GM18520 (cell line): ENCODE data around the gene MAGEA12.
"Not testable (repeated sequence)": the region's sequence is repeated elsewhere in the genome, so short reads cannot be mapped to it uniquely, and the experiment has no call there.

Experiments used
- ATAC-seq: cut with Tn5 transposase; IDR thresholded peaks from one replicate; pipeline ENCODE4 v1.9.1; 2021; ENCODE audit not compliant: unreplicated experiment

Gene MAGEA12, protein sequence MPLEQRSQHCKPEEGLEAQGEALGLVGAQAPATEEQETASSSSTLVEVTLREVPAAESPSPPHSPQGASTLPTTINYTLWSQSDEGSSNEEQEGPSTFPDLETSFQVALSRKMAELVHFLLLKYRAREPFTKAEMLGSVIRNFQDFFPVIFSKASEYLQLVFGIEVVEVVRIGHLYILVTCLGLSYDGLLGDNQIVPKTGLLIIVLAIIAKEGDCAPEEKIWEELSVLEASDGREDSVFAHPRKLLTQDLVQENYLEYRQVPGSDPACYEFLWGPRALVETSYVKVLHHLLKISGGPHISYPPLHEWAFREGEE

DNA sequence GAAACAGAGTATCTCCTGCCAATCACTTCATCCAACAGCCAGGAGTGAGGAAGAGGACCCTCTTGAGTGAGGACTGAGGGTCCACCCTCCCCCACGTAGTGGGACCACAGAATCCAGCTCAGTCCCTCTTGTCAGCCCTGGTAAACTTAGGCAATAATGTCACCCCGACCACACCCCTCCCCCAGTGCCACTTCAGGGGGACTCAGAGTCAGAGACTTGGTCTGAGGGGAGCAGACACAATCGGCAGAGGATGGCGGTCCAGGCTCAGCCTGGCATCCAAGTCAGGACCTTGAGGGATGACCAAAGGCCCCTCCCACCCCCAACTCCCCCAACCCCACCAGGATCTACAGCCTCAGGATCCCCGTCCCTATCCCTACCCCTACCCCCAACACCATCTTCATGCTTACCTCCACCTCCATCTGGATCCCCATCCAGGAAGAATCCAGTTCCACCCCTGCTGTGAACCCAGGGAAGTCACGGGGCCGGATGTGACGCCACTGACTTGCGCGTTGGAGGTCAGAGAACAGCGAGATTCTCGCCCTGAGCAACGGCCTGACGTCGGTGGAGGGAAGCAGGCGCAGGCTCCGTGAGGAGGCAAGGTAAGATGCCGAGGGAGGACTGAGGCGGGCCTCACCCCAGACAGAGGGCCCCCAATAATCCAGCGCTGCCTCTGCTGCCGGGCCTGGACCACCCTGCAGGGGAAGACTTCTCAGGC is at the start of gene MAGEA12, which contains the start of gene CSAG1:
Gene MAGEA12, plus strand, starts transcription at position 497 of the 715 bp plus-strand sequence. CDS start 2,405 bp downstream, outside the sequence.
Gene CSAG1, minus strand, starts transcription at position 461 of the 715 bp plus-strand sequence. CDS start 1,261 bp downstream, outside the sequence.
- ATAC-seq = no peak

DNA sequence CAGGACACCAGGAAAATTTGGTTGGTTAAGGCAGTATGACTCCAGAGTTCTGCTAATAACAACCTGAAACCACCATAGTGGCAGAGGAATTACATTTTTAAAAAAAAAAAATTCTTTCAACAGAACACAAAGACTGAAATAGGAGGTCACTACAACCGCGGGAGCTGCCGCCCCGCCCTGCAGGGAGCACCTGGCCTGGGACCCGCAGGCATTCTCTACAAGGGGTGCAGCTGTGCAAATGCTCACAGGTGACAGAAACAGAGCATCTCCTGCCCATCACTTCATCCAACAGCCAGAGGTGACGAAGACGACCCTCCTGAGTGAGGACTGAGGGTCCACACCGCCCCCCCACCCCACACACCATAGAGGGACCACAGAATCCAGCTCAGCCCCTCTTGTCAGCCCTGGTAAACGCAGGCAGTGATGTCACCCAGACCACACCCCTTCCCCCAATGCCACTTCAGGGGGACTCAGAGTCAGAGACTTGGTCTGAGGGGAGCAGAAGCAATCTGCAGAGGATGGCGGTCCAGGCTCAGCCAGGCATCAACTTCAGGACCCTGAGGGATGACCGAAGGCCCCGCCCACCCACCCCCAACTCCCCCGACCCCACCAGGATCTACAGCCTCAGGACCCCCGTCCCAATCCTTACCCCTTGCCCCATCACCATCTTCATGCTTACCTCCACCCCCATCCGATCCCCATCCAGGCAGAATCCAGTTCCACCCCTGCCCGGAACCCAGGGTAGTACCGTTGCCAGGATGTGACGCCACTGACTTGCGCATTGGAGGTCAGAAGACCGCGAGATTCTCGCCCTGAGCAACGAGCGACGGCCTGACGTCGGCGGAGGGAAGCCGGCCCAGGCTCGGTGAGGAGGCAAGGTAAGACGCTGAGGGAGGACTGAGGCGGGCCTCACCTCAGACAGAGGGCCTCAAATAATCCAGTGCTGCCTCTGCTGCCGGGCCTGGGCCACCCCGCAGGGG is 35.3 kb upstream of the MAGEA12 start, which contains the start of gene MAGEA3:
Gene MAGEA3, plus strand, starts transcription at position 843 of the 980 bp plus-strand sequence. CDS start 2,039 bp downstream, outside the sequence.
- ATAC-seq = not testable (repeated sequence)

DNA sequence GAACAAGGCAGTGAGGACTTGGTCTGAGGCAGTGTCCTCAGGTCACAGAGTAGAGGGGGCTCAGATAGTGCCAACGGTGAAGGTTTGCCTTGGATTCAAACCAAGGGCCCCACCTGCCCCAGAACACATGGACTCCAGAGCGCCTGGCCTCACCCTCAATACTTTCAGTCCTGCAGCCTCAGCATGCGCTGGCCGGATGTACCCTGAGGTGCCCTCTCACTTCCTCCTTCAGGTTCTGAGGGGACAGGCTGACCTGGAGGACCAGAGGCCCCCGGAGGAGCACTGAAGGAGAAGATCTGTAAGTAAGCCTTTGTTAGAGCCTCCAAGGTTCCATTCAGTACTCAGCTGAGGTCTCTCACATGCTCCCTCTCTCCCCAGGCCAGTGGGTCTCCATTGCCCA is 33.2 kb upstream of the MAGEA12 start:
- not testable (repeated sequence) for ATAC-seq

DNA sequence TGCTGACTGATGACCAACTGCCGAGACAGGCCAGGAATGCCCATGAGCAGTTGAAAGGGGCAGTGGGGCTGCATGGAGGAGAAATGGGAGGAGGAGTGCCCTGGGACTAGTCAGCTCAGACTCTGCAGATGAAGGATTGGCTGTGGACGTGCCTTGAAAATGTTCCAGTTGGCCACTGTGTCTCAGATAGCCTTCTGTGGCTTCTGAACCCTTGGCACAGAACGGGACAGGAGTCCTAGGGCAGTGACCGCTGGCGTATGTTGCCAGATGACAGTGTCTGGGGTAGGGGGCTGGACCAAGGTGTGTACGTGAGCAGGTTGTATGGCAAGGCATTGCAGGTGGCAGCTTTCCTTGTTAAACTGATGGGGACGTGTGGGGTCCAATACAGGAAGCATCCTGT is 27.1 kb upstream of the MAGEA12 start:
- not testable (repeated sequence) for ATAC-seq

DNA sequence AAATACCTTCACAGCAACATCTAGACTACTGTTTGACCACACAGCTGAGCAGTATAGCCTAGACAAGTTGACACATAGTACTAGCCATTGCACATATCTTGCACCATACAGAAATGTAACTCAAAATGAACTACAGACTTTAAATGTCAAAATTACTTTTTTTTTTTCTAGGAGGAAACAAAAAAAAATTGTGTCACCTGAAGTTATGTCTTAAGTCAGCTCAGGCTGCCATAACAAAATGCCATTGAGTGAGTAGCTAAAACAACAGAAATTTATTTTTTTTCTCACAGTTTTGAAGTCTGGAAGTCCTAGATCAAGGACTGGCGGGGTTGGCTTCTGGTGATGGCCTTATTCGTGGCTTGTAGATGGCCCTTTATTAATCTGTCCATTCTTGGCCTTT is 24.4 kb upstream of the MAGEA12 start, which contains the start of gene CSAG2:
Gene CSAG2, minus strand, starts transcription at position 101 of the 400 bp plus-strand sequence. CDS start 161 bp downstream, outside the sequence.
- ATAC-seq = not testable (repeated sequence)

DNA sequence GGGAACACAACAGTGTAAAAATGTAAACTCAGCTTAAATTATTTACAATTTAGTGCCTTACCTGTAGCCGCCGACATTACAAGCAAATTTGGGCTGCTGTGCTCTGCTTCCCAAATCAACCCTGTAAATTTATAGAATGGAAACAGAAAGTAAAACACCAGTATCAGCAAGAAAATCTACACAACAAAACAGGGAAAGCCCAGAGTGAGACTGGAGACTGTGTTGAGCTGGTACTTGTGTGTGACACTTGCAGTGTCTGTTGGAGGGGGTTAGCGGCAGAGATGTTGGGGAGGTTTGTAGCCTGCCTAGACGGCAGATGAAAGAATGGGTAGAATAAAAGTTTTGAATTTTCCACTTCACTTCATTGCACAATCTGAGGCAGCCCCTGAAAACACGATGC is 20.4 kb upstream of the MAGEA12 start:
- ATAC-seq = not testable (repeated sequence)

DNA sequence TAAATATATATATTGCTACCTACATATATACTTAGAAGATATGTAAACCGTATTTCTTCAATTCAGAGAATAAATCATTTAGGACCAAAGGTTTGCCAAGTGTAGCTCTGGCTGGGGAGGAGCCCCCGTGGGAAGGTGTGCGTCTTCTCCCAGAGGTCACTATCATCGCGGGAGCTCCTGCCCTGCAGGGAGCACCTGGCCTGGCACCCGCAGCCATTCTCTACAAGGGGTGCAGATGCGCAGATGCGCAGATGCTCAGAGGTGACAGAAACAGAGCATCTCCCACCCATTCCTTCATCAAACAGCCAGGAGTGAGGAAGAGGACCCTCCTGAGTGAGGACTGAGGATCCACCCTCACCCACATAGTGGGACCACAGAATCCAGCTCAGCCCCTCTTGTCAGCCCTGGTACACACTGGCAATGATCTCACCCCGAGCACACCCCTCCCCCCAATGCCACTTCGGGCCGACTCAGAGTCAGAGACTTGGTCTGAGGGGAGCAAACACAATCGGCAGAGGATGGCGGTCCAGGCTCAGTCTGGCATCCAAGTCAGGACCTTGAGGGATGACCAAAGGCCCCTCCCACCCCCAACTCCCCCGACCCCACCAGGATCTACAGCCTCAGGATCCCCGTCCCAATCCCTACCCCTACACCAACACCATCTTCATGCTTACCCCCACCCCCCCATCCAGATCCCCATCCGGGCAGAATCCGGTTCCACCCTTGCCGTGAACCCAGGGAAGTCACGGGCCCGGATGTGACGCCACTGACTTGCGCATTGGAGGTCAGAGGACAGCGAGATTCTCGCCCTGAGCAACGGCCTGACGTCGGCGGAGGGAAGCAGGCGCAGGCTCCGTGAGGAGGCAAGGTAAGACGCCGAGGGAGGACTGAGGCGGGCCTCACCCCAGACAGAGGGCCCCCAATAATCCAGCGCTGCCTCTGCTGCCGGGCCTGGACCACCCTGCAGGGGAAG is 19.5 kb upstream of the MAGEA12 start, which contains the start of gene MAGEA2B:
Gene MAGEA2B, plus strand, starts transcription at position 814 of the 973 bp plus-strand sequence. CDS start 2,479 bp downstream, outside the sequence.
- ATAC-seq = not testable (repeated sequence)

DNA sequence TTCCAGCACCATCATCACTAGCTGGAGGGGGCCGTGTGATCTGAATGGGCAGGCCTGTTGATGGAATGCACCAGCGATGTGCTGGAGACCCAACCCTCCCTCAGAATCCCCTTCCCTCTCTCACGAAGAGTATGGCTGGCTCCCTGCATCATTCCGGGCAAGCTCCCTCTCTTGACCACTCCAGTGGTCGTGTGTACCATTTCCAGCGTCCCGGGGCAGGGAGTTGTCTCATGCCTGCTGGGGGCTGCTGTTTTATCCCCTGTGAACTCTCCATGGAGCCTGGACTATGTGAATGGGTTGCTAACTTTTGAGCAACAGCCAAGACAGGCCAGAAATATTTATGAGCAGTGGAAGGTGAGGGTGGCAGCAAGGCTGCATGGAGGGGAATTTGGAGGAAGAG is 8.1 kb upstream of the MAGEA12 start:
- ATAC-seq = no peak

DNA sequence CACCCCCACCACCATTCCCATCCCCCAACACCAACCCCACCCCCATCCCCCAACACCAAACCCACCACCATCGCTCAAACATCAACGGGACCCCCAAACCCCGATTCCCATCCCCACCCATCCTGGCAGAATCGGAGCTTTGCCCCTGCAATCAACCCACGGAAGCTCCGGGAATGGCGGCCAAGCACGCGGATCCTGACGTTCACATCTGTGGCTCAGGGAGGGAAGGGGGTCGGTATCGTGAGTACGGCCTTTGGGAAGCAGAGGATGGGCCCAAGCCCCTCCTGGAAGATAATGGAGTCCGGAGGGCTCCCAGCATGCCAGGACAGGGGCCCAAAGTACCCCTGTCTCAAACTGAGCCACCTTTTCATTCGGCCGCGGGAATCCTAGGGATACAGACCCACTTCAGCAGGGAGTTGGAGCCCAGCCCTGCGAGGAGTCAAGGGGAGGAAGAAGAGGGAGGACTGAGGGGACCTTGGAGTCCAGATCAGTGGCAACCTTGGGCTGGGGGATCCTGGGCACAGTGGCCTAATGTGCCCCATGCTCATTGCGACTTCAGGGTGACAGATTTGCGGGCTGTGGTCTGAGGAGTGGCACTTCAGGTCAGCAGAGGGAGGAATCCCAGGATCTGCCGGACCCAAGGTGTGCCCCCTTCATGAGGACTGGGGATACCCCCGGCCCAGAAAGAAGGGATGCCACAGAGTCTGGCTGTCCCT is 744 bp downstream of the MAGEA12 start:
- ATAC-seq = not testable (repeated sequence)

DNA sequence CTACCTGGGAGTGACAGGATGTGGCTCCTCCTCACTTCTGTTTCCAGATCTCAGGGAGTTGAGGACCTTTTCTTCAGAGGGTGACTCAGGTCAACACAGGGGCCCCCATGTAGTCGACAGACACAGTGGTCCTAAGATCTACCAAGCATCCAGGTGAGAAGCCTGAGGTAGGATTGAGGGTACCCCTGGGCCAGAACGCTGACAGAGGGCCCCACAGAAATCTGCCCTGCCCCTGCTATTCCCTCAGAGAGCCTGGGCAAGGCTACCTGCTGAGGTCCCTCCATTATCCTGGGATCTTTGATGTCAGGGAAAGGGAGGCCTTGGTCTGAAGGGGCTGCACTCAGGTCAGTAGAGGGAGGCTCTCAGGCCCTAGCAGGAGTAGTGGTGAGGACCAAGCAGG is 1.5 kb downstream of the MAGEA12 start:
- ATAC-seq = no peak

DNA sequence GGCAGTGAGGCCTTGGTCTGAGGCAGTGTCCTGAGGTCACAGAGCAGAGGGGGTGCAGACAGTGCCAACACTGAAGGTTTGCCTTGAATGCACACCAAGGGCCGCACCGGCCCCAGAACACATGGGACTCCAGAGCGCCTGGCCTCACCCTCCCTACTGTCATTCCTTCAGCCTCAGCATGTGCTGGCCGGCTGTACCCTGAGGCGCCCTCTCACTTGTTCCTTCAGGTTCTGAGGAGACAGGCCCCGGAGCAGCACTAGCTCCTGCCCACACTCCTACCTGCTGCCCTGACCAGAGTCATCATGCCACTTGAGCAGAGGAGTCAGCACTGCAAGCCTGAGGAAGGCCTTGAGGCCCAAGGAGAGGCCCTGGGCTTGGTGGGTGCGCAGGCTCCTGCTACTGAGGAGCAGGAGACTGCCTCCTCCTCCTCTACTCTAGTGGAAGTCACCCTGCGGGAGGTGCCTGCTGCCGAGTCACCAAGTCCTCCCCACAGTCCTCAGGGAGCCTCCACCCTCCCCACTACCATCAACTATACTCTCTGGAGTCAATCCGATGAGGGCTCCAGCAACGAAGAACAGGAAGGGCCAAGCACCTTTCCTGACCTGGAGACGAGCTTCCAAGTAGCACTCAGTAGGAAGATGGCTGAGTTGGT is 2.4 kb downstream of the MAGEA12 start:
- ATAC-seq = no peak

DNA sequence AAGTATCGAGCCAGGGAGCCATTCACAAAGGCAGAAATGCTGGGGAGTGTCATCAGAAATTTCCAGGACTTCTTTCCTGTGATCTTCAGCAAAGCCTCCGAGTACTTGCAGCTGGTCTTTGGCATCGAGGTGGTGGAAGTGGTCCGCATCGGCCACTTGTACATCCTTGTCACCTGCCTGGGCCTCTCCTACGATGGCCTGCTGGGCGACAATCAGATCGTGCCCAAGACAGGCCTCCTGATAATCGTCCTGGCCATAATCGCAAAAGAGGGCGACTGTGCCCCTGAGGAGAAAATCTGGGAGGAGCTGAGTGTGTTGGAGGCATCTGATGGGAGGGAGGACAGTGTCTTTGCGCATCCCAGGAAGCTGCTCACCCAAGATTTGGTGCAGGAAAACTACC is 3.0 kb downstream of the MAGEA12 start:
- ATAC-seq = not testable (repeated sequence)

DNA sequence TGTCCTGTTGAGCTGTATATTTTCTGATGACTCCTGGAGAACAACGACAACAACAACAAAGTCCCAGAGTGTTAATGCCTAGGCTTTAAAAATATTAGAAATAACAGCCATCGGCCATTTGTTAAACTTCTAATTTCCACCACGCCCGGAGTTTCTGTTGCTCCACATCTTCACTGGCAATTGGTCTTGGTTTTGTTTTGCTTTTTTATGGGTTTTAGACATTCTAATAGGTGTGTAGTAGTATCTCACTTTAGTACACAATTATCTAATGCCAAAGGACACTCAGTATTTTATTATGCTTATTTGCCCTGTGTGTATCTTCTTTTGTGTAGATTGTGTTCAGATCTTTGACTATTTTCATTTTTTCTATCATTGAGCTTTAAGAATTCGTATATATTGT is 5.0 kb downstream of the MAGEA12 start:
- ATAC-seq = no peak

DNA sequence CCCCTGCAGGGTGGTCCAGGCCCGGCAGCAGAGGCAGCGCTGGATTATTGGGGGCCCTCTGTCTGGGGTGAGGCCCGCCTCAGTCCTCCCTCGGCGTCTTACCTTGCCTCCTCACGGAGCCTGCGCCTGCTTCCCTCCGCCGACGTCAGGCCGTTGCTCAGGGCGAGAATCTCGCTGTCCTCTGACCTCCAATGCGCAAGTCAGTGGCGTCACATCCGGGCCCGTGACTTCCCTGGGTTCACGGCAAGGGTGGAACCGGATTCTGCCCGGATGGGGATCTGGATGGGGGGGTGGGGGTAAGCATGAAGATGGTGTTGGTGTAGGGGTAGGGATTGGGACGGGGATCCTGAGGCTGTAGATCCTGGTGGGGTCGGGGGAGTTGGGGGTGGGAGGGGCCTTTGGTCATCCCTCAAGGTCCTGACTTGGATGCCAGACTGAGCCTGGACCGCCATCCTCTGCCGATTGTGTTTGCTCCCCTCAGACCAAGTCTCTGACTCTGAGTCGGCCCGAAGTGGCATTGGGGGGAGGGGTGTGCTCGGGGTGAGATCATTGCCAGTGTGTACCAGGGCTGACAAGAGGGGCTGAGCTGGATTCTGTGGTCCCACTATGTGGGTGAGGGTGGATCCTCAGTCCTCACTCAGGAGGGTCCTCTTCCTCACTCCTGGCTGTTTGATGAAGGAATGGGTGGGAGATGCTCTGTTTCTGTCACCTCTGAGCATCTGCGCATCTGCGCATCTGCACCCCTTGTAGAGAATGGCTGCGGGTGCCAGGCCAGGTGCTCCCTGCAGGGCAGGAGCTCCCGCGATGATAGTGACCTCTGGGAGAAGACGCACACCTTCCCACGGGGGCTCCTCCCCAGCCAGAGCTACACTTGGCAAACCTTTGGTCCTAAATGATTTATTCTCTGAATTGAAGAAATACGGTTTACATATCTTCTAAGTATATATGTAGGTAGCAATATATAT is 20.4 kb downstream of the MAGEA12 start, which contains the start of gene MAGEA2:
Gene MAGEA2, minus strand, starts transcription at position 157 of the 965 bp plus-strand sequence. CDS start 2,479 bp downstream, outside the sequence.
- not testable (repeated sequence) for ATAC-seq

DNA sequence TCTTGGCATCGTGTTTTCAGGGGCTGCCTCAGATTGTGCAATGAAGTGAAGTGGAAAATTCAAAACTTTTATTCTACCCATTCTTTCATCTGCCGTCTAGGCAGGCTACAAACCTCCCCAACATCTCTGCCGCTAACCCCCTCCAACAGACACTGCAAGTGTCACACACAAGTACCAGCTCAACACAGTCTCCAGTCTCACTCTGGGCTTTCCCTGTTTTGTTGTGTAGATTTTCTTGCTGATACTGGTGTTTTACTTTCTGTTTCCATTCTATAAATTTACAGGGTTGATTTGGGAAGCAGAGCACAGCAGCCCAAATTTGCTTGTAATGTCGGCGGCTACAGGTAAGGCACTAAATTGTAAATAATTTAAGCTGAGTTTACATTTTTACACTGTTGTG is 21.3 kb downstream of the MAGEA12 start:
- not testable (repeated sequence) for ATAC-seq

DNA sequence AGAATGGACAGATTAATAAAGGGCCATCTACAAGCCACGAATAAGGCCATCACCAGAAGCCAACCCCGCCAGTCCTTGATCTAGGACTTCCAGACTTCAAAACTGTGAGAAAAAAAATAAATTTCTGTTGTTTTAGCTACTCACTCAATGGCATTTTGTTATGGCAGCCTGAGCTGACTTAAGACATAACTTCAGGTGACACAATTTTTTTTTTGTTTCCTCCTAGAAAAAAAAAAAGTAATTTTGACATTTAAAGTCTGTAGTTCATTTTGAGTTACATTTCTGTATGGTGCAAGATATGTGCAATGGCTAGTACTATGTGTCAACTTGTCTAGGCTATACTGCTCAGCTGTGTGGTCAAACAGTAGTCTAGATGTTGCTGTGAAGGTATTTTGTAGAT is 25.4 kb downstream of the MAGEA12 start, which contains the start of gene CSAG3:
Gene CSAG3, plus strand, starts transcription at position 301 of the 400 bp plus-strand sequence.
- ATAC-seq = not testable (repeated sequence)

DNA sequence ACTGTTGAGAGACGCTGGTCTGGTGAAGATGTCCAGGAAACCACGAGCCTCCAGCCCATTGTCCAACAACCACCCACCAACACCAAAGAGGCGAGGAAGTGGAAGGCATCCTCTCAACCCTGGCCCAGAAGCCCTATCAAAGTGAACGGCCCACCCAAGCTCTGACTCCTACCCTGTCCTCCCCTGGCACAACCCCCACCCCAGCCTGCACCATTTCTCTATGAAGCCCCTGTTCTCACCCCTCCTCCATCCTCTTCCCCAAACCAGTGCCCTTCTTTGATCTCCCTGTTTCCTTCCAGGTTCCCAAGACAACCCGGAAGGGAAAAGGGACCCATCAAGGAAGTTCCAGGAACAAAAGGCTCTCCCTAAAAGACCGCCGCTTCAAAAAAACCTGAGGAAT is 26.0 kb downstream of the MAGEA12 start:
- not testable (repeated sequence) for ATAC-seq
